HFFc6 (cell line): Measurements from ENCODE around the gene SVOPL. TPM values are rescaled to one million over a fixed set of nuclear protein-coding genes. Genes with fewer than 3 reads are reported as not detected.
A peak's percentile ranks its signal among the peaks of the same experiment; 100 is the strongest.

Experiments
- DNase-seq: peaks from one replicate; pipeline ENCODE4 v3.0.0-alpha.2; 2018
- H3K27ac Mint-ChIP-seq: 2 replicates; pipeline ENCODE4 v1.8.0; 2020; ENCODE audit warnings: mild to moderate bottlenecking, mixed read lengths
- H3K27me3 Mint-ChIP-seq: 2 replicates; pipeline ENCODE4 v1.8.0; 2021; ENCODE audit warnings: mild to moderate bottlenecking, moderate library complexity, mixed read lengths; ENCODE audit not compliant: insufficient read depth
- H3K36me3 Mint-ChIP-seq: 2 replicates; pipeline ENCODE4 v1.8.0; 2021; ENCODE audit warnings: low read depth, mixed read lengths
- H3K4me1 Mint-ChIP-seq: 2 replicates; pipeline ENCODE4 v1.8.0; 2020; ENCODE audit warnings: low read depth, mixed read lengths
- H3K4me3 Mint-ChIP-seq: 2 replicates; pipeline ENCODE4 v1.8.0; 2020; ENCODE audit warnings: mild to moderate bottlenecking, moderate library complexity, mixed read lengths
- H3K9me3 Mint-ChIP-seq: 2 replicates; pipeline ENCODE4 v1.8.0; 2020; ENCODE audit warnings: mild to moderate bottlenecking, mixed read lengths
- total RNA-seq, 6 experiments: library from RNA; stranded (reverse); fragmentation: NEBNext Ultra II Directional; extraction: Animal tissue kit (Norgen Biotek cat#: 25700); gene quantifications; 2 replicates in 1 of 6; 3 replicates in 5 of 6; pipeline ENCODE4 v1.2.3, GENCODE V29; 2021
- TF ChIP-seq, protein P1 (sequence below): fragments of 200-600 bp; sonication (generic); IDR thresholded peaks from 2 replicates; pipeline ENCODE4 v1.5.0; 2021; ENCODE audit warnings: antibody characterized with exemption, mild to moderate bottlenecking

The SVOPL gene
- total RNA-seq, 6 experiments from 2014 or later = not detected

DNA sequence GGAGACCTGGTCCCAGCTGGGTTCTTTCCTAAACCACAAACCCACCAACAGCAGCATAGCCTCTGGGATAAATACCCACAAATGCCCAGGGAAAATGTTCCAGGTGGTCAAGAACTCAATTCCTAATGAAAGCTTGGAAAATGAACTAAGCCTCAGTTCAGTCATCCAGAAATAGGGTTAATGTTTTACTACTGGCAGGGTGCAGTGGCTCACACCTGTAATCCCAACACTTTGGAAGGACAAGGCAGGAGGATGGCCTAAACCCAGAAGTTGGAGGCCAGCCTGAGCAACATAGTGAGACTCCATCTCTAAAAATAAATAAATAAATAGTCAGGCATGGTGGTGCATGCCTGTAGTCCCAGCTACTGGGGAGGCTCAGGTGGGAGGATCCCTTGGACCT, 82.2 kb downstream of the SVOPL start:
- no peak for DNase-seq
- no peak overlapping the region for H3K27ac Mint-ChIP-seq
- peaks cover 5% of the 10 kb centered on the region for H3K27me3 Mint-ChIP-seq
- H3K36me3 Mint-ChIP-seq = no peaks in the 10 kb centered on the region
- no peaks in the 10 kb centered on the region for H3K4me1 Mint-ChIP-seq
- TF ChIP-seq, protein P1, sequence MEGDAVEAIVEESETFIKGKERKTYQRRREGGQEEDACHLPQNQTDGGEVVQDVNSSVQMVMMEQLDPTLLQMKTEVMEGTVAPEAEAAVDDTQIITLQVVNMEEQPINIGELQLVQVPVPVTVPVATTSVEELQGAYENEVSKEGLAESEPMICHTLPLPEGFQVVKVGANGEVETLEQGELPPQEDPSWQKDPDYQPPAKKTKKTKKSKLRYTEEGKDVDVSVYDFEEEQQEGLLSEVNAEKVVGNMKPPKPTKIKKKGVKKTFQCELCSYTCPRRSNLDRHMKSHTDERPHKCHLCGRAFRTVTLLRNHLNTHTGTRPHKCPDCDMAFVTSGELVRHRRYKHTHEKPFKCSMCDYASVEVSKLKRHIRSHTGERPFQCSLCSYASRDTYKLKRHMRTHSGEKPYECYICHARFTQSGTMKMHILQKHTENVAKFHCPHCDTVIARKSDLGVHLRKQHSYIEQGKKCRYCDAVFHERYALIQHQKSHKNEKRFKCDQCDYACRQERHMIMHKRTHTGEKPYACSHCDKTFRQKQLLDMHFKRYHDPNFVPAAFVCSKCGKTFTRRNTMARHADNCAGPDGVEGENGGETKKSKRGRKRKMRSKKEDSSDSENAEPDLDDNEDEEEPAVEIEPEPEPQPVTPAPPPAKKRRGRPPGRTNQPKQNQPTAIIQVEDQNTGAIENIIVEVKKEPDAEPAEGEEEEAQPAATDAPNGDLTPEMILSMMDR = no peak
- H3K9me3 Mint-ChIP-seq = no peaks in the 10 kb centered on the region
- H3K4me3 Mint-ChIP-seq = no peak overlapping the region

- Mint-ChIP-seq H3K4me1 (no peaks in the 10 kb centered on the region), H3K27me3 (peaks cover 5% of the 10 kb centered on the region), H3K9me3 (no peaks in the 10 kb centered on the region), H3K27ac (no peak overlapping the region), H3K4me3 (peak overlapping the region; percentile 6; the same call in 1 of the 2 replicates), H3K36me3 (no peaks in the 10 kb centered on the region)
- no peak for DNase-seq
- TF ChIP-seq, protein P1 = no peak
These were observed 82.7 kb downstream of the SVOPL start for GRCh38 chr7:138618506-138618905.

GRCh38 chr7:138616085-138616484, 85.1 kb downstream of the SVOPL start:
- H3K9me3 Mint-ChIP-seq = no peaks in the 10 kb centered on the region

DNA sequence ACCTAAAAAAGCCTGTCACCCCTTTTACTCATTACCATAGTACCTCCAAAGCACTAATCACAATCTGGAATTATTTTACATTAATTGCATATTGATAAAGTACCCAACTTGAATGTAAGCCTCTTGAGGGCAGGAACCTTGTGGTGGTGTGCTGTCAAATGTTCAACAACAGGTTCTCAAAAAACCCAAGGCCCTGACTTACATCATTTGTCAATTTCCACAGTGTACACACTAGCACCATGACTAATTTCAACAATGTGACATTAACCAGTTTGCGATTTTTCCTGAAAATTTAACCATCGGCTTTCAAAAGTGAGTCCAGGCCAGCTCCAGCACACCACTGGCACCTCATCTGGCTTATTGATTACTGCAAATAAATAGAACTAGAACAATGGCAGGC, 87.5 kb downstream of the SVOPL start:
- no peak for DNase-seq
- Mint-ChIP-seq H3K9me3 (no peaks in the 10 kb centered on the region), H3K36me3 (no peaks in the 10 kb centered on the region), H3K4me1 (peaks cover 7% of the 10 kb centered on the region), H3K27ac (no peak overlapping the region), H3K4me3 (no peak overlapping the region), H3K27me3 (no peaks in the 10 kb centered on the region; the same call in none of the 2 replicates)
- TF ChIP-seq, protein P1 = no peak

More at GRCh38 chr7:138616085-138616484, 85.1 kb downstream of the SVOPL start:
- peaks cover 5% of the 10 kb centered on the region for H3K27me3 Mint-ChIP-seq
- H3K27ac Mint-ChIP-seq = no peak overlapping the region
- no peaks in the 10 kb centered on the region for H3K4me1 Mint-ChIP-seq
- H3K36me3 Mint-ChIP-seq = no peaks in the 10 kb centered on the region
- TF ChIP-seq, protein P1 = no peak
- DNase-seq = no peak
- no peak overlapping the region for H3K4me3 Mint-ChIP-seq

- DNase-seq = no peak
- no peaks in the 10 kb centered on the region; the same call in 1 of the 2 replicates for H3K27me3 Mint-ChIP-seq
- H3K4me3 Mint-ChIP-seq = no peak overlapping the region
- H3K4me1 Mint-ChIP-seq = peaks cover 25% of the 10 kb centered on the region
- H3K27ac Mint-ChIP-seq = no peak overlapping the region; the same call in 1 of the 2 replicates
- TF ChIP-seq, protein P1 = no peak
- no peaks in the 10 kb centered on the region for H3K9me3 Mint-ChIP-seq
- H3K36me3 Mint-ChIP-seq = no peaks in the 10 kb centered on the region
These were observed 90.4 kb downstream of the SVOPL start for GRCh38 chr7:138610671-138611170.
